GM12878 (cell line): Measurements from ENCODE around the gene CPT1C. TPM values are rescaled to one million over a fixed set of nuclear protein-coding genes. Genes with fewer than 3 reads are reported as not detected.

Experiments used
- ATAC-seq: fragments of 200-7000 bp; cut with Tn5 transposase; 3 replicates; pipeline ENCODE4 v1.9.1; 2020; ENCODE audit warnings: mild to moderate bottlenecking, moderate library complexity
- BruUV-seq: library from RNA; stranded (reverse); fragments of 400-500 nt; replicated peaks from 2 replicates; lab custom pipeline; 2021; lab: Mats Ljungman, UMichigan
- CTCF ChIA-PET: fragments of 300-600 bp; sonication (Branson Sonifier 250); formaldehyde crosslinking; extraction: SDS; loops from one replicate; lab custom pipeline; 2021; ENCODE audit warnings: inconsistent platforms; lab: Yijun Ruan, JAX
- POLR2A ChIA-PET: fragments of 350-600 bp; formaldehyde crosslinking; extraction: SDS; loops from one replicate; lab custom pipeline; 2021; ENCODE audit warnings: inconsistent platforms; lab: Charles Lee
- RAD21 ChIA-PET: fragments of 300-600 bp; sonication (Branson Sonifier 250); formaldehyde crosslinking; loops from one replicate; lab custom pipeline; 2023; ENCODE audit warnings: antibody characterized with exemption; ENCODE audit not compliant: unreplicated experiment; lab: Charles Lee
- SMC1A ChIA-PET: fragments of 300-600 bp; sonication (Branson Sonifier 250); formaldehyde crosslinking; loops from one replicate; lab custom pipeline; 2023; ENCODE audit not compliant: unreplicated experiment, uncharacterized antibody; lab: Charles Lee
- DNase-seq: peaks from one replicate; pipeline ENCODE4 v3.0.0-alpha.2; 2011; ENCODE audit warnings: low read depth, low spot score
- FAIRE-seq: peaks from 3 replicates; lab custom pipeline; 2011; peaks lifted over from hg19 to GRCh38; lab: Jason Lieb, UNC
- H2AFZ ChIP-seq: 2 replicates; pipeline ENCODE4 v1.6.0; 2011; ENCODE audit warnings: low read depth, low read length, control low read depth; ENCODE audit not compliant: control insufficient read depth
- H3K27ac ChIP-seq: 2 replicates; pipeline ENCODE4 v1.5.1; 2011; ENCODE audit warnings: control low read depth; ENCODE audit not compliant: control insufficient read depth, insufficient read depth
- H3K27me3 ChIP-seq, 2 experiments: replicated peaks in 1 of 2; 2 replicates each; pipeline versions ENCODE4 v1.6.0 to v1.6.1; 2011; ENCODE audit warnings: low read length in 1 of 2; ENCODE audit not compliant: control insufficient read depth in 2 of 2, insufficient read depth in 2 of 2
- H3K36me3 ChIP-seq, 2 experiments: 2 replicates each; pipeline ENCODE4 v1.5.1; 2011; ENCODE audit warnings: low read length in 1 of 2; ENCODE audit not compliant: control insufficient read depth in 2 of 2, insufficient read depth in 2 of 2
- H3K4me1 ChIP-seq: 2 replicates; pipeline ENCODE4 v1.6.1; 2011; ENCODE audit warnings: mild to moderate bottlenecking, low read length, moderate library complexity, mixed read lengths; ENCODE audit not compliant: control insufficient read depth, insufficient read depth
- H3K4me2 ChIP-seq: 2 replicates; pipeline ENCODE4 v1.6.0; 2011; ENCODE audit warnings: control low read depth; ENCODE audit not compliant: control insufficient read depth, insufficient read depth
- H3K4me3 ChIP-seq: fragments of 200-600 bp; sonication (generic); 2 replicates; pipeline ENCODE4 v1.5.1; 2016
- H3K79me2 ChIP-seq: 2 replicates; pipeline ENCODE4 v1.6.0; 2011; ENCODE audit warnings: low read length; ENCODE audit not compliant: control insufficient read depth, insufficient read depth
- H3K9ac ChIP-seq: 2 replicates; pipeline ENCODE4 v1.8.0; 2011; ENCODE audit warnings: low read length, control low read depth, mixed read lengths; ENCODE audit not compliant: control insufficient read depth, insufficient read depth
- H3K9me3 ChIP-seq: replicated peaks from 3 replicates; pipeline ENCODE4 v1.5.1; 2011; ENCODE audit warnings: mild to moderate bottlenecking, low read length; ENCODE audit not compliant: control insufficient read depth, insufficient read depth
- H4K20me1 ChIP-seq: 2 replicates; pipeline ENCODE4 v1.6.0; 2011; ENCODE audit not compliant: control insufficient read depth, insufficient read depth
- BMI1 ChIP-seq: fragments of 450-650 bp; IDR thresholded peaks from 2 replicates; pipeline ENCODE4 v1.6.1; 2016; ENCODE audit warnings: mild to moderate bottlenecking, moderate library complexity, borderline replicate concordance
- CHD4 ChIP-seq: fragments of 200-600 bp; sonication (generic); IDR thresholded peaks from 2 replicates; pipeline ENCODE4 v1.6.1; 2016; ENCODE audit warnings: mild to moderate bottlenecking
- NBN ChIP-seq: fragments of 450-650 bp; IDR thresholded peaks from 2 replicates; pipeline ENCODE4 v1.6.1; 2016
- NR2F1 ChIP-seq: fragments of 450-650 bp; conservative IDR thresholded peaks from 2 replicates; pipeline ENCODE4 v1.6.1; 2017; ENCODE audit warnings: mild to moderate bottlenecking
- POLR2AphosphoS2 ChIP-seq: IDR thresholded peaks from 2 replicates; pipeline ENCODE4 v1.6.1; 2011; ENCODE audit warnings: low read depth, mild to moderate bottlenecking, low read length, improper control_type of control experiment, moderate library complexity
- RAD21 ChIP-seq: IDR thresholded peaks from 2 replicates; pipeline ENCODE4 v1.6.1; 2011; ENCODE audit warnings: mild to moderate bottlenecking, low read depth, low read length, moderate library complexity; ENCODE audit not compliant: insufficient read depth
- SIN3A ChIP-seq: IDR thresholded peaks from 2 replicates; pipeline ENCODE4 v1.6.1; 2012; ENCODE audit warnings: low read depth, low read length, improper control_type of control experiment
- SUZ12 ChIP-seq: fragments of 200-600 bp; sonication (generic); IDR thresholded peaks from one replicate; pipeline ENCODE4 v1.6.1; 2018; ENCODE audit warnings: antibody characterized with exemption, mild to moderate bottlenecking; ENCODE audit not compliant: unreplicated experiment
- WRNIP1 ChIP-seq: IDR thresholded peaks from 2 replicates; pipeline ENCODE4 v1.6.1; 2011; ENCODE audit warnings: low read depth, low read length, improper control_type of control experiment, borderline replicate concordance
- YY1 ChIP-seq: IDR thresholded peaks from 2 replicates; pipeline ENCODE4 v1.6.1; 2011; ENCODE audit warnings: low read depth, mild to moderate bottlenecking, low read length
- ZSCAN29 ChIP-seq: fragments of 450-650 bp; IDR thresholded peaks from 2 replicates; pipeline ENCODE4 v1.6.1; 2017; ENCODE audit warnings: mild to moderate bottlenecking, moderate library complexity
- WGBS: methylation state at CpG from one replicate; pipeline ENCODE4 v1.1.6; 2016; ENCODE audit warnings: low lambda C conversion rate; ENCODE audit not compliant: insufficient replicate concordance, insufficient coverage; ENCODE audit errors: missing lambda C conversion rate; 5-methylcytosine and 5-hydroxymethylcytosine counted together
- in situ Hi-C: fragments of 300-500 bp; cut with MboI; formaldehyde crosslinking; loops from 9 replicates; pipeline ENCODE4 v1.14.3; 2018; ENCODE audit warnings: mixed read lengths
- intact Hi-C: fragments of 100-400 bp; cut with micrococcal nuclease; formaldehyde crosslinking; loops from one replicate; pipeline ENCODE4 v1.14.2; 2022; ENCODE audit not compliant: unreplicated experiment
- polyA plus RNA-seq, 11 experiments: library from polyadenylated mRNA; depleted of rRNA in 4 of 11; unstranded in 6 of 11; stranded (reverse) in 5 of 11; fragments of >200 nt; fragmentation: Nextera tagmentation in 4 of 11; fragmentation: Illumina TruSeq in 1 of 11; extraction: Ambion mirVana in 4 of 11; extraction: Trizol in 1 of 11; gene quantifications; 1 replicate in 1 of 11; 2 replicates in 10 of 11; pipeline versions ENCODE4 v1.2.1 to v1.2.3, GENCODE V29; 2011 to 2016; ENCODE audit warnings: inconsistent platforms in 2 of 11, missing spikeins in 2 of 11, low read depth in 1 of 11
- total RNA-seq, 4 experiments: library from RNA; depleted of rRNA in 3 of 4; stranded (reverse); fragments of >200 nt in 3 of 4; fragmentation: Illumina TruSeq in 1 of 4; extraction: Trizol in 1 of 4; gene quantifications; 2 replicates each; pipeline versions ENCODE4 v1.2.1 to v1.2.3, GENCODE V29; 2013 to 2021
- TF ChIP-seq, protein P1 (sequence below): IDR thresholded peaks from 2 replicates; pipeline ENCODE4 v1.6.1; 2012; ENCODE audit warnings: low read depth, low read length, improper control_type of control experiment
- TF ChIP-seq, protein P2 (sequence below): IDR thresholded peaks from 2 replicates; pipeline ENCODE4 v1.6.1; 2012; ENCODE audit warnings: low read depth, low read length, improper control_type of control experiment

Gene CPT1C
- total and polyA plus RNA-seq, 10 of the 15 experiments (the other 5 are each of a cell fraction or from before 2014, with no cell fraction given), result 0.04 to 0.56 (median 0.21) TPM; not detected in 3

DNA sequence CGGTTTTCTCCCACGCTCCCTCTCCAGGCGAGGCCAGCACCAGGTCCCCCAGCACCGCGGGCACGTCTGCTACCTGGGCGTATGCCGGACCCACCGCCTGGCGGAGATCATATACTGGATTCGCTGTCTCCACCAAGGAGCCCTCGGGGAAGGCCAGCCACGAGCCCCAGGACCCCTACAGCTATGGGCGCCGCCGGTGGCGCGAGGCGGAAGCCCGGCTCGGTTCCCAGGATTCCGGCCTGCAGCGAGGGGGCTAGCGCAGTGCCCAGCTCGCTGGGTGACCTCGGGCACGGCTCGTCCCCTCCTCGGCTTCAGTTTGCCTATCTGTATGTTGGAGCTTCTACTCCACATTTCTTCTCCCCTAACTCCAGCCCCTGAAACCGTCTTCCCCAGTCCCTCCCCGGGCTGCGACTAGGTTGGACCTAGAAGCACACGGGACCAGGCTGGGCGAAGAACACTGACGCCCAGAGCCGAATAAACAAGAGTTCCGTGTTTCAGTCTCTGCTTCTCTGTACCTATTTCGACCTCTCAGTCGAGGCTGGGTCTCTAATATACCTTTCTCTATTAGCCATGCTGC, 749 bp upstream of the CPT1C start:
- no peak for DNase-seq
- SMC1A ChIA-PET, result no interaction called here
- no peak for FAIRE-seq
- RAD21 ChIA-PET, result no interaction called here
- H3K79me2 ChIP-seq, result no peaks in the 10 kb centered on the region
- no peaks in the 10 kb centered on the region; the same call in 2 of the 3 replicates for H3K9me3 ChIP-seq
- TF ChIP-seq BMI1, result no peak
- TF ChIP-seq SUZ12, result no peak
- TF ChIP-seq, protein P1, sequence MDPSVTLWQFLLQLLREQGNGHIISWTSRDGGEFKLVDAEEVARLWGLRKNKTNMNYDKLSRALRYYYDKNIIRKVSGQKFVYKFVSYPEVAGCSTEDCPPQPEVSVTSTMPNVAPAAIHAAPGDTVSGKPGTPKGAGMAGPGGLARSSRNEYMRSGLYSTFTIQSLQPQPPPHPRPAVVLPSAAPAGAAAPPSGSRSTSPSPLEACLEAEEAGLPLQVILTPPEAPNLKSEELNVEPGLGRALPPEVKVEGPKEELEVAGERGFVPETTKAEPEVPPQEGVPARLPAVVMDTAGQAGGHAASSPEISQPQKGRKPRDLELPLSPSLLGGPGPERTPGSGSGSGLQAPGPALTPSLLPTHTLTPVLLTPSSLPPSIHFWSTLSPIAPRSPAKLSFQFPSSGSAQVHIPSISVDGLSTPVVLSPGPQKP, result no peak
- no peak for TF ChIP-seq SIN3A
- TF ChIP-seq CHD4, result no peak
- TF ChIP-seq YY1, result no peak
- no peak for TF ChIP-seq WRNIP1
- no peak for TF ChIP-seq ZSCAN29
- no peak for TF ChIP-seq RAD21
- no peak for TF ChIP-seq NR2F1
- TF ChIP-seq NBN, result no peak
- TF ChIP-seq, protein P2, sequence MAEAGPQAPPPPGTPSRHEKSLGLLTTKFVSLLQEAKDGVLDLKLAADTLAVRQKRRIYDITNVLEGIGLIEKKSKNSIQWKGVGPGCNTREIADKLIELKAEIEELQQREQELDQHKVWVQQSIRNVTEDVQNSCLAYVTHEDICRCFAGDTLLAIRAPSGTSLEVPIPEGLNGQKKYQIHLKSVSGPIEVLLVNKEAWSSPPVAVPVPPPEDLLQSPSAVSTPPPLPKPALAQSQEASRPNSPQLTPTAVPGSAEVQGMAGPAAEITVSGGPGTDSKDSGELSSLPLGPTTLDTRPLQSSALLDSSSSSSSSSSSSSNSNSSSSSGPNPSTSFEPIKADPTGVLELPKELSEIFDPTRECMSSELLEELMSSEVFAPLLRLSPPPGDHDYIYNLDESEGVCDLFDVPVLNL, result no peak
- TF ChIP-seq POLR2AphosphoS2, result no peak; the same call in 1 of the 2 replicates
- H3K36me3 ChIP-seq, result peaks cover 4 to 26% of the 10 kb centered on the region in 2 experiments; a peak in 3 of 4 replicates
- no peak for ATAC-seq
- WGBS, result 50% methylated on average over 37 of the region's 39 CpGs
- no peak overlapping the region for H3K9ac ChIP-seq
- CTCF ChIA-PET, result interaction anchor here (1.2 kb wide), 1 partner anchor 120 kb away, joined by 3 read pairs; no protein-coding TSS in a partner anchor
- H3K4me1 ChIP-seq, result peaks cover 8% of the 10 kb centered on the region
- peaks cover 4% of the 10 kb centered on the region; the same call in 1 of the 2 replicates for H4K20me1 ChIP-seq
- in situ Hi-C loops (no loop called here), intact Hi-C loops (no loop called here)
- POLR2A ChIA-PET, result no interaction called here
- H3K27me3 ChIP-seq, result no peaks in the 10 kb centered on the region; a peak in 1 of 4 replicates
- H3K27ac ChIP-seq, result no peak overlapping the region
- H2AFZ ChIP-seq, result no peak overlapping the region
- no peak overlapping the region for H3K4me2 ChIP-seq
- no peak overlapping the region for H3K4me3 ChIP-seq
- no TSS peak for BruUV-seq
